ENCODE results near the gene BEND3.
"Not testable (repeated sequence)": the region's sequence is repeated elsewhere in the genome, so short reads cannot be mapped to it uniquely, and the experiment has no call there.

BEND3 gene

GRCh38 chr6:107026965-107027364 is 88.3 kb downstream of the BEND3 start:
- H3K4me3 ChIP-seq (ENCODE audit: control insufficient read depth, low read depth, low read length) = no peak overlapping the region
- no peak for DNase-seq (ENCODE audit: low read depth)
- no peak for TF ChIP-seq CTCF (IDR thresholded peaks at IDR 0.05; ENCODE audit: control insufficient read depth, insufficient read depth, low read depth, low read length, missing control alignments)

- DNase-seq (ENCODE audit: low read depth) = no peak
- TF ChIP-seq CTCF (IDR thresholded peaks at IDR 0.05; ENCODE audit: control insufficient read depth, insufficient read depth, low read depth, low read length, missing control alignments) = no peak
- no peak overlapping the region for H3K4me3 ChIP-seq (ENCODE audit: control insufficient read depth, low read depth, low read length)
Observed at GRCh38 chr6:107021446-107022185, 93.7 kb downstream of the BEND3 start.

- H3K4me3 ChIP-seq (ENCODE audit: control insufficient read depth, low read depth, low read length) = no peak overlapping the region
- no peak for DNase-seq (ENCODE audit: low read depth)
- TF ChIP-seq CTCF (IDR thresholded peaks at IDR 0.05; ENCODE audit: control insufficient read depth, insufficient read depth, low read depth, low read length, missing control alignments) = no peak
Observed at GRCh38 chr6:107020239-107020638, 95.1 kb downstream of the BEND3 start.

- H3K4me3 ChIP-seq (ENCODE audit: control insufficient read depth, low read depth, low read length); DNase-seq (ENCODE audit: low read depth): not testable (repeated sequence)
Observed at GRCh38 chr6:107019628-107020027, 95.7 kb downstream of the BEND3 start.

- H3K4me3 ChIP-seq (ENCODE audit: control insufficient read depth, low read depth, low read length) = no peak overlapping the region
- DNase-seq (ENCODE audit: low read depth) = no peak
- TF ChIP-seq CTCF (IDR thresholded peaks at IDR 0.05; ENCODE audit: control insufficient read depth, insufficient read depth, low read depth, low read length, missing control alignments) = no peak
Observed at GRCh38 chr6:107019047-107019446, 96.3 kb downstream of the BEND3 start.
